Measurements from ENCODE around the gene MIER2. TPM values are rescaled to one million over a fixed set of nuclear protein-coding genes. Genes with fewer than 3 reads are reported as not detected.

Gene MIER2
- polyA plus RNA-seq, 1 donor from 2014 or later = 16.0 TPM

- Histone ChIP-seq H4K20me1 (ENCODE audit: insufficient read depth) (no peaks in the 10 kb centered on the region), H3K27ac (ENCODE audit: low read length) (no peak overlapping the region), H3F3A (ENCODE audit: insufficient read depth, low read length, poor library complexity, severe bottlenecking) (no peaks in the 10 kb centered on the region), H3K4me3 (ENCODE audit: low read length) (no peak overlapping the region), H3K9ac (ENCODE audit: low read length) (no peak overlapping the region), H3K36me3 (ENCODE audit: insufficient read depth, low read length) (no peaks in the 10 kb centered on the region), H3K79me2 (replicated peaks; ENCODE audit: insufficient read depth, low read length) (no peaks in the 10 kb centered on the region), H3K9me3 (ENCODE audit: low read length) (no peaks in the 10 kb centered on the region), H2AFZ (ENCODE audit: low read depth, low read length) (no peak overlapping the region), H3K4me2 (ENCODE audit: low read length) (no peak overlapping the region), H3K27me3 (ENCODE audit: insufficient read depth, low read depth, low read length) (peaks cover 52% of the 10 kb centered on the region), H3K9me2 (ENCODE audit: insufficient read depth, low read length) (no peaks in the 10 kb centered on the region)
- no peak for TF ChIP-seq CTCF (IDR thresholded peaks at IDR 0.05; ENCODE audit: poor library complexity, severe bottlenecking)
- TF ChIP-seq EZH2 (IDR thresholded peaks at IDR 0.05; ENCODE audit: borderline replicate concordance, insufficient read depth, low read length, poor library complexity, severe bottlenecking) = no peak
- no peak for TF ChIP-seq EP300 (conservative IDR thresholded peaks at IDR 0.05; ENCODE audit: poor library complexity, severe bottlenecking)
- no peak for TF ChIP-seq RAD21 (conservative IDR thresholded peaks at IDR 0.05)
- no peak for TF ChIP-seq SMC3 (conservative IDR thresholded peaks at IDR 0.05; ENCODE audit: poor library complexity)
- no peak for TF ChIP-seq TAF1 (IDR thresholded peaks at IDR 0.05; ENCODE audit: low read depth)
- TF ChIP-seq, protein P1, sequence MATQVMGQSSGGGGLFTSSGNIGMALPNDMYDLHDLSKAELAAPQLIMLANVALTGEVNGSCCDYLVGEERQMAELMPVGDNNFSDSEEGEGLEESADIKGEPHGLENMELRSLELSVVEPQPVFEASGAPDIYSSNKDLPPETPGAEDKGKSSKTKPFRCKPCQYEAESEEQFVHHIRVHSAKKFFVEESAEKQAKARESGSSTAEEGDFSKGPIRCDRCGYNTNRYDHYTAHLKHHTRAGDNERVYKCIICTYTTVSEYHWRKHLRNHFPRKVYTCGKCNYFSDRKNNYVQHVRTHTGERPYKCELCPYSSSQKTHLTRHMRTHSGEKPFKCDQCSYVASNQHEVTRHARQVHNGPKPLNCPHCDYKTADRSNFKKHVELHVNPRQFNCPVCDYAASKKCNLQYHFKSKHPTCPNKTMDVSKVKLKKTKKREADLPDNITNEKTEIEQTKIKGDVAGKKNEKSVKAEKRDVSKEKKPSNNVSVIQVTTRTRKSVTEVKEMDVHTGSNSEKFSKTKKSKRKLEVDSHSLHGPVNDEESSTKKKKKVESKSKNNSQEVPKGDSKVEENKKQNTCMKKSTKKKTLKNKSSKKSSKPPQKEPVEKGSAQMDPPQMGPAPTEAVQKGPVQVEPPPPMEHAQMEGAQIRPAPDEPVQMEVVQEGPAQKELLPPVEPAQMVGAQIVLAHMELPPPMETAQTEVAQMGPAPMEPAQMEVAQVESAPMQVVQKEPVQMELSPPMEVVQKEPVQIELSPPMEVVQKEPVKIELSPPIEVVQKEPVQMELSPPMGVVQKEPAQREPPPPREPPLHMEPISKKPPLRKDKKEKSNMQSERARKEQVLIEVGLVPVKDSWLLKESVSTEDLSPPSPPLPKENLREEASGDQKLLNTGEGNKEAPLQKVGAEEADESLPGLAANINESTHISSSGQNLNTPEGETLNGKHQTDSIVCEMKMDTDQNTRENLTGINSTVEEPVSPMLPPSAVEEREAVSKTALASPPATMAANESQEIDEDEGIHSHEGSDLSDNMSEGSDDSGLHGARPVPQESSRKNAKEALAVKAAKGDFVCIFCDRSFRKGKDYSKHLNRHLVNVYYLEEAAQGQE (IDR thresholded peaks at IDR 0.05; ENCODE audit: borderline replicate concordance) = no peak
- no peak for TF ChIP-seq MXI1 (conservative IDR thresholded peaks at IDR 0.05; ENCODE audit: poor library complexity, severe bottlenecking)
- TF ChIP-seq POLR2AphosphoS5 (IDR thresholded peaks at IDR 0.05) = no peak
Measured at GRCh38 chr19:289651-290371, 54.8 kb downstream of the MIER2 start.

GRCh38 chr19:288911-289310 lies 55.7 kb downstream of the MIER2 start:
- H3K79me2 ChIP-seq (replicated peaks; ENCODE audit: insufficient read depth, low read length) = no peaks in the 10 kb centered on the region
- no peak overlapping the region for H3K27ac ChIP-seq (ENCODE audit: low read length)
- H3K27me3 ChIP-seq (ENCODE audit: insufficient read depth, low read depth, low read length) = peaks cover 44% of the 10 kb centered on the region
- no peak overlapping the region for H3K4me2 ChIP-seq (ENCODE audit: low read length)
- no peaks in the 10 kb centered on the region for H4K20me1 ChIP-seq (ENCODE audit: insufficient read depth)
- TF ChIP-seq TAF1 (IDR thresholded peaks at IDR 0.05; ENCODE audit: low read depth) (no peak), RAD21 (conservative IDR thresholded peaks at IDR 0.05) (no peak), CTCF (IDR thresholded peaks at IDR 0.05; ENCODE audit: poor library complexity, severe bottlenecking) (no peak), MXI1 (conservative IDR thresholded peaks at IDR 0.05; ENCODE audit: poor library complexity, severe bottlenecking) (no peak), POLR2AphosphoS5 (IDR thresholded peaks at IDR 0.05) (no peak), EP300 (conservative IDR thresholded peaks at IDR 0.05; ENCODE audit: poor library complexity, severe bottlenecking) (no peak), SMC3 (conservative IDR thresholded peaks at IDR 0.05; ENCODE audit: poor library complexity) (no peak), EZH2 (IDR thresholded peaks at IDR 0.05; ENCODE audit: borderline replicate concordance, insufficient read depth, low read length, poor library complexity, severe bottlenecking) (no peak)
- TF ChIP-seq, protein P1 (IDR thresholded peaks at IDR 0.05; ENCODE audit: borderline replicate concordance) = no peak
- no peaks in the 10 kb centered on the region for H3K36me3 ChIP-seq (ENCODE audit: insufficient read depth, low read length)
- no peaks in the 10 kb centered on the region for H3K9me2 ChIP-seq (ENCODE audit: insufficient read depth, low read length)
- H3F3A ChIP-seq (ENCODE audit: insufficient read depth, low read length, poor library complexity, severe bottlenecking) = no peaks in the 10 kb centered on the region
- H3K9me3 ChIP-seq (ENCODE audit: low read length) = no peaks in the 10 kb centered on the region
- no peak overlapping the region for H3K4me3 ChIP-seq (ENCODE audit: low read length)
- no peak overlapping the region for H3K9ac ChIP-seq (ENCODE audit: low read length)
- H2AFZ ChIP-seq (ENCODE audit: low read depth, low read length) = no peak overlapping the region

Measured in neural cell (in vitro differentiated cells).